Upper lobe of left lung (tissue), 6 donors: ENCODE measurements around the gene LRRC26. TPM values are rescaled to one million over a fixed set of nuclear protein-coding genes. Genes with fewer than 3 reads are reported as not detected.

ENCODE experiments used
- ATAC-seq, 2 donors: fragments of 200-7000 bp; cut with Tn5 transposase; one replicate each; pipeline ENCODE4 v1.9.1; 2022; ENCODE audit warnings: mild to moderate bottlenecking in 2 of 2, moderate library complexity in 2 of 2; ENCODE audit not compliant: low FRiP score in 2 of 2
- DNase-seq, 2 donors: peaks; one replicate each; pipeline ENCODE4 v3.0.0-alpha.2; 2019 to 2020
- H3K27ac ChIP-seq, 4 donors: fragments of 200-600 bp; sonication (generic); one replicate each; pipeline ENCODE4 v1.5.1; 2016 to 2019
- H3K27me3 ChIP-seq, 4 donors: fragments of 200-600 bp; sonication (generic); one replicate each; pipeline ENCODE4 v1.5.1; 2017 to 2019
- H3K36me3 ChIP-seq, 4 donors: fragments of 200-600 bp; sonication (generic); one replicate each; pipeline ENCODE4 v1.5.1; 2016 to 2019
- H3K4me1 ChIP-seq, 4 donors: fragments of 200-600 bp; sonication (generic); one replicate each; pipeline ENCODE4 v1.5.1; 2018 to 2019
- H3K4me3 ChIP-seq, 4 donors: fragments of 200-600 bp; sonication (generic); one replicate each; pipeline ENCODE4 v1.5.1; 2017 to 2019; ENCODE audit warnings: mild to moderate bottlenecking in 2 of 4, moderate library complexity in 1 of 4
- H3K9me3 ChIP-seq, 4 donors: fragments of 200-600 bp; sonication (generic); one replicate each; pipeline ENCODE4 v1.5.1; 2018 to 2019
- EP300 ChIP-seq, 4 donors: sonication (generic); formaldehyde crosslinking; IDR thresholded peaks; one replicate each; pipeline ENCODE4 v1.5.1; 2017; ENCODE audit warnings: antibody characterized with exemption in 4 of 4, control low read depth in 2 of 4
- POLR2A ChIP-seq, 4 donors: fragments of 450-650 bp; IDR thresholded peaks; one replicate each; pipeline ENCODE4 v1.5.1; 2016 to 2017; ENCODE audit warnings: antibody characterized with exemption in 4 of 4, mild to moderate bottlenecking in 2 of 4
- POLR2AphosphoS5 ChIP-seq, 2 donors: sonication (generic); formaldehyde crosslinking; IDR thresholded peaks; one replicate each; pipeline ENCODE4 v1.5.1; 2017; ENCODE audit warnings: antibody characterized with exemption in 2 of 2
- WGBS, 2 donors: methylation state at CpG; one replicate each; pipeline ENCODE4 v1.1.5; 2017 to 2018; 5-methylcytosine and 5-hydroxymethylcytosine counted together
- total RNA-seq, 6 donors: library from RNA; depleted of rRNA in 4 of 6; stranded (reverse); fragments of >200 nt in 4 of 6; gene quantifications; one replicate each; pipeline versions ENCODE4 v1.1.0 to v1.2.1, GENCODE V29; 2016 to 2021
- TF ChIP-seq, protein P1 (sequence below), 6 experiments: fragments of 450-650 bp in 4 of 6; fragments of 200-600 bp in 2 of 6; sonication (generic) in 2 of 6; IDR thresholded peaks; one replicate each; pipeline ENCODE4 v1.5.1; 2016 to 2019; ENCODE audit warnings: antibody characterized with exemption in 6 of 6
- donor health status: DM: no; HTN: no; CAD: no; lungs with moderate emphysema.
- donor health status: DM: no; HTN: yes; CAD: no; lungs with severe emphysema.

LRRC26 gene
- total RNA-seq, 6 donors from 2014 or later: 0.46 to 6.3 (median 1.7) TPM; not detected in 2

DNA sequence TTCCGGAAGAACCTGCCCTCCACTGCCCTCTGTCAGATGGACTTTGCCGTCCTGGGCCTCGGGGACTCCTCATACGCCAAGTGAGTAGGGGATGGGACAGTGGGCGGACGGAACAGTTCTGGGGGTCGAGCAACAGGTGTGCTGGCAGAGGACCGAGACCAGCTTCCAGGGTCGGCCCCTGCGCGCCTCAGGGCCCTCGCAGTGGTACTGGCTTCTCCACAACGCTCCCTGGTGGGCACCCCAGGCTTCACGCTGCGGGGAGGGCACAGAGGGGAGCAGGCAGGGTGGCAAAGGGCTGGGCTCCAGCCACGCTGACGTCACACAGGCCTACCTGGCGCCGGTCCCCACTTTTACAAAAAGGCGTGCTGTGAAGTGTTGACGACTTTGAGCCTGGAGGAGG is 42.7 kb upstream of the LRRC26 start:
- ATAC-seq (no peak), DNase-seq (peak in 1 of 2 donors; percentile 70)
- Histone ChIP-seq H3K36me3 (peaks cover 0 to 48% (median 17%) of the 10 kb centered on the region in 4 donors), H3K9me3 (no peaks in the 10 kb centered on the region), H3K4me3 (no peak overlapping the region), H3K27ac (no peak overlapping the region), H3K4me1 (peaks cover 7 to 13% (median 9%) of the 10 kb centered on the region in 4 donors), H3K27me3 (no peaks in the 10 kb centered on the region)
- no peak for TF ChIP-seq EP300 (IDR thresholded peaks at IDR 0.05)
- no peak for TF ChIP-seq POLR2A (IDR thresholded peaks at IDR 0.05)
- WGBS, 2 donors: 84 to 94% methylated on average over 7 to 20 of the region's 21 CpGs

DNA sequence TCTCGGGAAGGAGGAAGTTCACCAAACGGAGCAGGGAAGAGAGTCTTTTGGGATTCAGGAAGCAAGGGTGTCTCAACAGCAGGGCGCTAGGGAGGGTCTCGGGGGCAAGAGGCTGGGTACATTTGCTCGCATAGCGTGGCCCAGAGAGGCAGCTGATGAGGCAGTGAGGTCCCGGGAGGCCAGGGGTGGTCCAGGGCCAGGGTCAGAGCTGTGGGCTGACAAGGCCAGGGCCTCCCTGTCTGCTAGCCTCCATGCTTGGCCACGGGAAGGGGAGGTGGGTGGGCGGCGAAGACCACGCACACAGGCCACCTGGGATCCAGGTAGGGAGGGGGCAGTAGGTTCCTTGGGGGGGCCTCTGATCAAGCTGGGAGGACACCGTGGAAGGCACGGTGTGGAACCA is 41.7 kb upstream of the LRRC26 start:
- 76 to 88% methylated on average over 13 of the region's 13 CpGs for WGBS, 2 donors
- TF ChIP-seq POLR2A (IDR thresholded peaks at IDR 0.05) (no peak), POLR2AphosphoS5 (IDR thresholded peaks at IDR 0.05) (no peak), EP300 (IDR thresholded peaks at IDR 0.05) (no peak)
- TF ChIP-seq, protein P1, sequence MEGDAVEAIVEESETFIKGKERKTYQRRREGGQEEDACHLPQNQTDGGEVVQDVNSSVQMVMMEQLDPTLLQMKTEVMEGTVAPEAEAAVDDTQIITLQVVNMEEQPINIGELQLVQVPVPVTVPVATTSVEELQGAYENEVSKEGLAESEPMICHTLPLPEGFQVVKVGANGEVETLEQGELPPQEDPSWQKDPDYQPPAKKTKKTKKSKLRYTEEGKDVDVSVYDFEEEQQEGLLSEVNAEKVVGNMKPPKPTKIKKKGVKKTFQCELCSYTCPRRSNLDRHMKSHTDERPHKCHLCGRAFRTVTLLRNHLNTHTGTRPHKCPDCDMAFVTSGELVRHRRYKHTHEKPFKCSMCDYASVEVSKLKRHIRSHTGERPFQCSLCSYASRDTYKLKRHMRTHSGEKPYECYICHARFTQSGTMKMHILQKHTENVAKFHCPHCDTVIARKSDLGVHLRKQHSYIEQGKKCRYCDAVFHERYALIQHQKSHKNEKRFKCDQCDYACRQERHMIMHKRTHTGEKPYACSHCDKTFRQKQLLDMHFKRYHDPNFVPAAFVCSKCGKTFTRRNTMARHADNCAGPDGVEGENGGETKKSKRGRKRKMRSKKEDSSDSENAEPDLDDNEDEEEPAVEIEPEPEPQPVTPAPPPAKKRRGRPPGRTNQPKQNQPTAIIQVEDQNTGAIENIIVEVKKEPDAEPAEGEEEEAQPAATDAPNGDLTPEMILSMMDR (IDR thresholded peaks at IDR 0.05): no peak
- Histone ChIP-seq H3K4me1 (peaks cover 4 to 12% (median 7%) of the 10 kb centered on the region in 4 donors), H3K9me3 (no peaks in the 10 kb centered on the region), H3K36me3 (peaks cover 0 to 49% (median 17%) of the 10 kb centered on the region in 4 donors), H3K27me3 (no peaks in the 10 kb centered on the region), H3K27ac (no peak overlapping the region), H3K4me3 (no peak overlapping the region)
- peak in 1 of 2 donors; percentile 49 for DNase-seq
- no peak for ATAC-seq

GRCh38 chr9:137206602-137207001 is 36.8 kb upstream of the LRRC26 start:
- ATAC-seq (no peak), DNase-seq (no peak)
- H3K36me3 ChIP-seq: peaks cover 0 to 21% (median 9%) of the 10 kb centered on the region in 4 donors
- 74 to 76% methylated on average over 7 of the region's 7 CpGs for WGBS, 2 donors
- H3K27ac ChIP-seq: no peak overlapping the region
- no peak for TF ChIP-seq POLR2AphosphoS5 (IDR thresholded peaks at IDR 0.05)
- TF ChIP-seq EP300 (IDR thresholded peaks at IDR 0.05): no peak
- TF ChIP-seq, protein P1 (IDR thresholded peaks at IDR 0.05): no peak
- no peak for TF ChIP-seq POLR2A (IDR thresholded peaks at IDR 0.05)
- H3K4me3 ChIP-seq: peak overlapping the region in 3 of 4 donors; percentile 87 to 96 (median 94)
- no peaks in the 10 kb centered on the region for H3K27me3 ChIP-seq
- peaks cover 25 to 56% (median 40%) of the 10 kb centered on the region in 4 donors for H3K4me1 ChIP-seq
- no peaks in the 10 kb centered on the region for H3K9me3 ChIP-seq

DNA sequence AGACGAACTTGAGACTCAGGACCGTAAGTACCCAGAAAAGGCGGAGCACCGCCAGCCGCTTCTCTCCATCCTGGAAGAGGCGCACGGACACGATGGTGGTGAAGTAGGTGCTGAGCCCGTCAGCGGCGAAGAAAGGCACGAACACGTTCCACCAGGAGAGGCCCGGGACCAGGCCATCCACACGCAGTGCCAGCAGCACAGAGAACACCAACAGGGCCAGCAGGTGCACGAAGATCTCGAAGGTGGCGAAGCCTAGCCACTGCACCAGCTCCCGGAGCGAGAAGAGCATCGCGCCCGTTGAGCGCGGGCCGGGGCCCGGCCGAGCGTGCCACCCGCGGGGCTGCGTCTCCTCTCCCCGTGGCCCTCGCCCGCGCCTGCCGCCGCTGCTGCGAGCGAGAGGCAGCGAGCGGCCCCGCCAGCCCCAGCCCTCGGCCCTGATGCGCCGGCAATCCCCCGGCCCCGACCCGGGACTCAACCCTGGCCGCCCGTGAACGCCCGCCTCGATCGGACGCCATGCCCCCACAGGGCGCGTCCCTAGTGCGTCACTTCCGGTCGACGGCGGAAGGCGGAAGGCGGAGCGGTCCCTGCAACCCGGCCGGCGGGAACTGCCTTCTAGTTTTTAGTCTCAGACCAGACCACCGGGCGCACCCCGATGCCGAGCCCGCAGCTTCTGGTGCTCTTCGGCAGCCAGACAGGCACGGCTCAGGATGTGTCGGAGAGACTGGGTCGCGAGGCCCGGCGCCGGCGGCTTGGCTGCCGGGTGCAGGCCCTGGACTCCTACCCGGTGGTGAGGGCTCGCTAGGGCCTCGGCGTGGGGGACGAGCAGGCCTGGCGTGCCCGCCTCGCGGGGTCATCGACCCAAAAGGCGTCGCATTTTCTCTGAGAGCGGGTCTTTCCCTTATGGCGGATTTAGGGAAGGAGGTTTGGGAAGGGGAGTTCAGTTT is 35.5 kb upstream of the LRRC26 start, which contains the start of the genes NDOR1 and TMEM203:
Gene NDOR1 (plus strand): TSS at position 575 of the 944 bp plus-strand sequence. CDS start 78 bp downstream, at position 653.
Gene TMEM203 (minus strand): TSS at position 523 of the 944 bp plus-strand sequence. CDS start 234 bp downstream, at position 289.
- Histone ChIP-seq H3K4me3 (peak within 1 kb of the TSS; percentile 78 to 96 (median 90)), H3K36me3 (peaks cover 0 to 17% (median 6%) of the 10 kb centered on the region in 4 donors), H3K27ac (peak within 1 kb of the TSS; percentile 85 to 89 (median 88)), H3K9me3 (no peaks in the 10 kb centered on the region), H3K4me1 (peaks cover 31 to 63% (median 46%) of the 10 kb centered on the region in 4 donors), H3K27me3 (no peaks in the 10 kb centered on the region)
- DNase-seq: peak; percentile 89 to 99
- TF ChIP-seq POLR2A (IDR thresholded peaks at IDR 0.05): peak in 3 of 4 donors; percentile 65 to 89 (median 74)
- peak; percentile 97 to 98 for TF ChIP-seq POLR2AphosphoS5 (IDR thresholded peaks at IDR 0.05)
- no peak for TF ChIP-seq EP300 (IDR thresholded peaks at IDR 0.05)
- TF ChIP-seq, protein P1 (IDR thresholded peaks at IDR 0.05): peak in 1 of 6 experiments; percentile 31
- peak; percentile 72 to 87 for ATAC-seq
- 1% methylated on average over 23 to 28 of the region's 98 CpGs for WGBS, 2 donors

GRCh38 chr9:137204731-137205125 is 34.9 kb upstream of the LRRC26 start:
- peak overlapping the region in 3 of 4 donors; percentile 88 to 89 (median 89) for H3K27ac ChIP-seq
- no peak for ATAC-seq

More at GRCh38 chr9:137204731-137205125, 34.9 kb upstream of the LRRC26 start:
- DNase-seq: peak in 1 of 2 donors; percentile 54
- Histone ChIP-seq H3K9me3 (no peaks in the 10 kb centered on the region), H3K36me3 (peaks cover 0 to 11% (median 4%) of the 10 kb centered on the region in 4 donors), H3K27me3 (no peaks in the 10 kb centered on the region), H3K4me3 (peak overlapping the region; percentile 78 to 96 (median 90)), H3K4me1 (peaks cover 32 to 65% (median 48%) of the 10 kb centered on the region in 4 donors)
- TF ChIP-seq, protein P1 (IDR thresholded peaks at IDR 0.05): no peak
- TF ChIP-seq POLR2A (IDR thresholded peaks at IDR 0.05): no peak
- TF ChIP-seq EP300 (IDR thresholded peaks at IDR 0.05): no peak
- TF ChIP-seq POLR2AphosphoS5 (IDR thresholded peaks at IDR 0.05): no peak
- 11 to 18% methylated on average over 19 to 21 of the region's 21 CpGs for WGBS, 2 donors
